NCI-H510A treated with DMSO at 0.1 percent for 48 hours (cell line): ENCODE measurements around the gene MAP3K5.
A peak's percentile ranks its signal among the peaks of the same experiment; 100 is the strongest.
"Not testable (repeated sequence)": the region's sequence is repeated elsewhere in the genome, so short reads cannot be mapped to it uniquely, and the experiment has no call there.

Experiments
- DNase-seq: peaks from one replicate; lab custom pipeline; 2025; lab: John Stamatoyannopoulos, UW

The MAP3K5 gene

GRCh38 chr6:136792410-136793262, at the start of gene MAP3K5:
Gene MAP3K5 (minus strand): TSS chr6:136792477. CDS start chr6:136792157, 320 bp downstream.
- peak; percentile 68 for DNase-seq

- DNase-seq = no peak
Measured at GRCh38 chr6:136840276-136841001, 48.2 kb upstream of the MAP3K5 start.

- DNase-seq = no peak
Measured at GRCh38 chr6:136831873-136832562, 39.7 kb upstream of the MAP3K5 start.

- DNase-seq = no peak
Measured at GRCh38 chr6:136826216-136826615, 33.9 kb upstream of the MAP3K5 start.

- no peak for DNase-seq
Measured at GRCh38 chr6:136823128-136823660, 30.9 kb upstream of the MAP3K5 start.

- peak; percentile 64 for DNase-seq
Measured at GRCh38 chr6:136822376-136823127, 30.3 kb upstream of the MAP3K5 start, which contains the start of gene PEX7. Gene PEX7 (plus strand): TSS chr6:136822592. CDS start chr6:136822666, 74 bp downstream.

GRCh38 chr6:136822046-136822375, 29.7 kb upstream of the MAP3K5 start:
- DNase-seq = no peak

- no peak for DNase-seq
Measured at GRCh38 chr6:136820561-136820960, 28.3 kb upstream of the MAP3K5 start.

- no peak for DNase-seq
Measured at GRCh38 chr6:136816656-136817055, 24.4 kb upstream of the MAP3K5 start.

GRCh38 chr6:136815608-136816007, 23.3 kb upstream of the MAP3K5 start:
- DNase-seq = not testable (repeated sequence)

GRCh38 chr6:136812174-136812573, 19.9 kb upstream of the MAP3K5 start:
- no peak for DNase-seq

- DNase-seq = no peak
Measured at GRCh38 chr6:136811272-136811671, 19.0 kb upstream of the MAP3K5 start.

- DNase-seq = no peak
Measured at GRCh38 chr6:136809091-136809860, 17.0 kb upstream of the MAP3K5 start.

GRCh38 chr6:136803608-136804007, 11.3 kb upstream of the MAP3K5 start:
- no peak for DNase-seq

- DNase-seq = no peak
Measured at GRCh38 chr6:136801581-136801980, 9.3 kb upstream of the MAP3K5 start.

- no peak for DNase-seq
Measured at GRCh38 chr6:136798044-136798443, 5.8 kb upstream of the MAP3K5 start.

GRCh38 chr6:136795996-136796395, 3.7 kb upstream of the MAP3K5 start:
- DNase-seq = no peak

GRCh38 chr6:136795386-136795785, 3.1 kb upstream of the MAP3K5 start:
- no peak for DNase-seq

GRCh38 chr6:136793363-136793762, 1.1 kb upstream of the MAP3K5 start:
- DNase-seq = no peak

- no peak for DNase-seq
Measured at GRCh38 chr6:136792095-136792409, 225 bp downstream of the MAP3K5 start.
